ENCODE results near the gene GFOD1.

- TF ChIP-seq POLR2A (IDR thresholded peaks at IDR 0.05): no peak
- TF ChIP-seq CTCF (IDR thresholded peaks at IDR 0.05): no peak
These were observed 36.6 kb upstream of the GFOD1 start for GRCh38 chr6:13523826-13524622.
